Measurements from ENCODE around the gene SAMD4B. TPM values are rescaled to one million over a fixed set of nuclear protein-coding genes. Genes with fewer than 3 reads are reported as not detected.

The SAMD4B gene
- total RNA-seq, 4 donors from 2014 or later, result 55.9 to 87.7 (median 73.2) TPM

DNA sequence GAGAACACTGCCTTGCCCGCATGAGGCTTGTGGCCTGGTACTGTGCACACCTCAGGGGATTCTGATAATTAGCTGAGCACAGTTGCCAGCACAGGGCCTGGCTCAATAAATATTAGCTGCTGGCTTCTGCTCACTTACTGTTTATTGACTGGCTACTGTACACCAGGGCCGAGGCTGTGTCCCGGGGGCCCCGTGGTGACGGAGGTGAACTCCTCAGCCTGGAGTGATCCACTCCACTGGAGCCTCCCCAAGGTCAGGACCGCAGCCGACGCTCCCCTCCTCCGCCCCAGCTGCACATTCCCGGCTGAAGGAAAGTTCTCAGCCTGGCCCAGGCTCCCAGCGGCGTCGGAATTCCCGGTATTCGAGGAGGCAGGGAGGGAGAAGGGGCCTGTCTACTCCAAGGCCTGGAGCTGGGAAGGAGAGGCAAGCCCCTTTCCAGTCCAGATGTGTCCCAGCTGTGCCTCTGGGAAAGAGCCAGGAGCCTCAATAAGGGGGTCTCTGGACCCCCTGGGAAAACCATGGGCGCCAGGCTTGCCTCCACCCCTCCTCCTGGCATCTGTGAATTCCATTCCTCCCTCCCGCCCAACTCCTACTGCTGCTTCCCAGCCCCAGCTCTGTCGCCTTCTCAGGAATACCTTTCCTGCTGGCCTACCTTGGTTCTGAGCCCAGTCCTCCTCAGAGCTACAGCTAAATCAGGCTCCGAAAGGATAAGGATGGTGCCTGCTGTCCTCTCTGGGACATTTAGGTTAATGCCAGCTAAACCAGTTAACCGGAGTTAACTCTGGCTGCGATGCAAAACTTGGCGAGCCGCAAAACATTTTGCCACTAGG is 86.3 kb downstream of the SAMD4B start:
- DNase-seq (ENCODE audit: low spot score) (no peak), ATAC-seq (ENCODE audit: low FRiP score) (peak; percentile 65)

DNA sequence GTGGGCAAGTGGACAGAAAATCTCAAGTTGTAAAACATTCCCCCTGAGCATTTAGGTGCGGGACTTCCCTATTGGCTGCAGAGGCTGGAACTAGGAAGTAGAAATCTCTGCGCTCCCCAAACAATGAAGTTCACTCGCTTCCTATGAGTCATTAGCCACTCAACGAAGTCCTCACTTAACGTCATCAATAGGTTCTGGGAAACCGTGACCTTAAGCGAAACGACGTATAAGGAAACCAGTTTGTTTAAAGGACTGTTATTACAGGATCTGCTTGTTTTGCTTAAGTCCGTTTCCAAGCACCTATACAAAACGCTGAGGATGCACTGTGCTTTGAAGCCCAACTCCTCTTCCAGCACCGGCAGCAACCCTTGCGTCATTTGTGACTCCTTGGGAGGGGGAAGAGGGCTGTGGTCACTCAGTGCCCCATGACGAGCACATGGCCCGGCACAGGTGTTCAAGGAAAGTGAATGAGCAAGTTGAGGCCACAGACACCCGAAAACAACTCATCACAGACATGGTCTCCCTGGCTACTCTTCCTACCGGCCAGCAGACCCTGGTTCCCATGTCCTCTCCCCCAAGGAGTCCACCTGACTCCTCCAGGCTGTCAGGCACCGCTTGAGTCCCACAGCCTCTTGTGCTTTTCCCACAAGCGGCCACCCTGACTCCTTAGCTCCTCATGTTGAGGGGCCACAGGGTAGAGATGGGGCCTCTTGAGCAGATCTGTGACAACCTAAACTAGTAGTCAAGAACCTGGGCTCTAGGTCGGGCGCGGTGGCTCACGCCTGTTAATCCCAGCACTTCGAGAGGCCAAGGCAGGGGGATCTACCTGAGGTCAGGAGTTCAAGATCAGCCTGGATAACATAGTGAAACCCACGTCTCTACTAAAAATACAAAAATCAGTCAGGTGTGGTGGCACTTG is 88.7 kb downstream of the SAMD4B start:
- DNase-seq (ENCODE audit: low spot score) (no peak), ATAC-seq (ENCODE audit: low FRiP score) (no peak)
- TF ChIP-seq, protein P1, sequence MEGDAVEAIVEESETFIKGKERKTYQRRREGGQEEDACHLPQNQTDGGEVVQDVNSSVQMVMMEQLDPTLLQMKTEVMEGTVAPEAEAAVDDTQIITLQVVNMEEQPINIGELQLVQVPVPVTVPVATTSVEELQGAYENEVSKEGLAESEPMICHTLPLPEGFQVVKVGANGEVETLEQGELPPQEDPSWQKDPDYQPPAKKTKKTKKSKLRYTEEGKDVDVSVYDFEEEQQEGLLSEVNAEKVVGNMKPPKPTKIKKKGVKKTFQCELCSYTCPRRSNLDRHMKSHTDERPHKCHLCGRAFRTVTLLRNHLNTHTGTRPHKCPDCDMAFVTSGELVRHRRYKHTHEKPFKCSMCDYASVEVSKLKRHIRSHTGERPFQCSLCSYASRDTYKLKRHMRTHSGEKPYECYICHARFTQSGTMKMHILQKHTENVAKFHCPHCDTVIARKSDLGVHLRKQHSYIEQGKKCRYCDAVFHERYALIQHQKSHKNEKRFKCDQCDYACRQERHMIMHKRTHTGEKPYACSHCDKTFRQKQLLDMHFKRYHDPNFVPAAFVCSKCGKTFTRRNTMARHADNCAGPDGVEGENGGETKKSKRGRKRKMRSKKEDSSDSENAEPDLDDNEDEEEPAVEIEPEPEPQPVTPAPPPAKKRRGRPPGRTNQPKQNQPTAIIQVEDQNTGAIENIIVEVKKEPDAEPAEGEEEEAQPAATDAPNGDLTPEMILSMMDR (IDR thresholded peaks at IDR 0.05), result no peak

More for the DNA sequence above, 86.3 kb downstream of the SAMD4B start:
- TF ChIP-seq, protein P1 (IDR thresholded peaks at IDR 0.05), result no peak

DNA sequence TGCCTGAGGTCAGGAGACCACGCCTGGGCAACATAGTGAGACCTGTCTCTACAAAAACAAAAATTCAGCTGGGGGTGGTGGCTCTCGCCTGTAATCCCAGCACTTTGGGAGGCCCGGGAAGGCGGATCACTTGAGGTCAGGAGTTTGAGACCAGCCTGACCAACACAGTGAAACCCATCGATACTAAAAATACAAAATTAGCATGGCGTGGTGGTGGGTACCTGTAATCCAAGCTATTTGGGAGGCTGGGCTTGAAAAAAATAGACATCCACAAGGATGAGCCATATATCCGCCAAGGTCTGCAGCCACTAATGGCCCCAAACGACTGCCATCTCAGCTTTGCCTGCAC is 90.4 kb downstream of the SAMD4B start:
- DNase-seq (ENCODE audit: low spot score), result no peak
- TF ChIP-seq, protein P1 (IDR thresholded peaks at IDR 0.05), result no peak
- ATAC-seq (ENCODE audit: low FRiP score), result no peak

DNA sequence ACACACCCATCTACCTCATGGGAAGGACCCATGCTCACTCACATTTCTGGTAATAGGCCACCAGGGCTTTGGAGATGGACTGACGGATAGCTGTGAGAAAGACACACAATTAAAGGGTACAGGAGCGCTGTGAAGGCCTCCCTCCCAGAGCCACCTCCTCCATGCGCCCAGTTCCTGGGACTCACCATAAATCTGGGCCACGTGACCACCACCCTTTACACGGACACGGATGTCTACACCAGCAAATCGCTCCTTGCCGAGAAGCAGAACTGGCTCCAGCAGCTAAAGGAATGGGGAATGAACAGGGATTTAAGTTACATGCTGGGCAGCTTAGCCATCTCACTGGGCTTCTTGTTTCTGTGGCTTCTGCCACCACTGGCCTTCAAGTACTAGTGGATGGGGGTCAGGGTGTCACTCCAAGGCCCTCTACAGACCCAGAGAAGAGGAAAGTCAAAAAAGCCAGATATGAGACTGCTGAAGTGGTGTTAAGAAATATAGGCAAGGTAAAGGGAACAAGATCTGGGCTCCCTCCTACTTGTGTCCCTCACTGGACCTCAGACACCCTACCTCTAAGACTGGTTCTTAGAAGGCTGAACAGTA is 91.4 kb downstream of the SAMD4B start:
- ATAC-seq (ENCODE audit: low FRiP score) (no peak), DNase-seq (ENCODE audit: low spot score) (no peak)
- TF ChIP-seq, protein P1 (IDR thresholded peaks at IDR 0.05), result no peak

GRCh38 chr19:39434123-39435076 is 92.2 kb downstream of the SAMD4B start:
- ATAC-seq (ENCODE audit: low FRiP score) (no peak), DNase-seq (ENCODE audit: low spot score) (no peak)
- TF ChIP-seq, protein P1 (IDR thresholded peaks at IDR 0.05), result no peak

Small RNA genes within 50 kb of the gene (small RNA-seq; reads per million reads assigned to genes)
- 0.39 reads per million for gene AC011445.2
- not detected for gene MIR4530
- gene RN7SL566P, result not detected

Other genes with a start within 250 kb of the SAMD4B start
- 1 to 10 TPM; 4.6 to 9.8 (median 6.3) TPM for gene PAK4, start 216.6 kb upstream of the SAMD4B start, total RNA-seq
- gene NCCRP1, start 145.5 kb upstream of the SAMD4B start, total RNA-seq, result under 1 TPM in 1 of 4 donors, not detected in 3; 0.46 TPM
- not detected for gene SYCN, start 138.2 kb upstream of the SAMD4B start, total RNA-seq
- gene IFNL3, start 97.4 kb upstream of the SAMD4B start, total RNA-seq, result not detected
- gene IFNL4, start 93.6 kb upstream of the SAMD4B start, total RNA-seq, result not detected
- gene IFNL2, start 74.0 kb upstream of the SAMD4B start, total RNA-seq, result not detected
- gene IFNL1, start 46.0 kb upstream of the SAMD4B start, total RNA-seq, result not detected
- gene LRFN1, start 21.6 kb upstream of the SAMD4B start, total RNA-seq, result 1 to 10 TPM in 2 of 4 donors, under 1 TPM in 2; 0.63 to 1.4 (median 1.0) TPM
- gene GMFG, start 6.4 kb upstream of the SAMD4B start, total RNA-seq, result 100 to 1,000 TPM in 1 of 4 donors, 10 to 100 TPM in 3; 31.8 to 126 (median 55.5) TPM
- 10 to 100 TPM; 29.2 to 60.3 (median 53.3) TPM for gene PAF1, start 48.7 kb downstream of the SAMD4B start, total RNA-seq
- 10 to 100 TPM; 24.5 to 41.3 (median 32.5) TPM for gene MED29, start 49.0 kb downstream of the SAMD4B start, total RNA-seq
- gene ZFP36, start 64.4 kb downstream of the SAMD4B start, total RNA-seq, result 100 to 1,000 TPM; 323 to 827 (median 509) TPM
- gene PLEKHG2, start 70.2 kb downstream of the SAMD4B start, total RNA-seq, result 10 to 100 TPM; 16.5 to 35.3 (median 21.4) TPM
- gene RPS16, start 93.5 kb downstream of the SAMD4B start, total RNA-seq, result 1,000 to 10,000 TPM; 1,153 to 1,681 (median 1,338) TPM
- gene SUPT5H, start 103.2 kb downstream of the SAMD4B start, total RNA-seq, result 100 to 1,000 TPM in 1 of 4 donors, 10 to 100 TPM in 3; 62.2 to 102 (median 73.3) TPM
- 10 to 100 TPM; 36.4 to 65.7 (median 50.3) TPM for gene TIMM50, start 138.4 kb downstream of the SAMD4B start, total RNA-seq
- under 1 TPM in 1 of 4 donors, not detected in 3; 0.24 TPM for gene DLL3, start 156.5 kb downstream of the SAMD4B start, total RNA-seq
- gene SELENOV, start 172.7 kb downstream of the SAMD4B start, total RNA-seq, result not detected
- gene EID2B, start 190.4 kb downstream of the SAMD4B start, total RNA-seq, result 1 to 10 TPM; 1.8 to 4.4 (median 2.3) TPM
- gene EID2, start 197.7 kb downstream of the SAMD4B start, total RNA-seq, result 10 to 100 TPM in 2 of 4 donors, 1 to 10 TPM in 2; 6.2 to 13.6 (median 9.6) TPM

Data from omental fat pad (tissue), 4 donors.